Hypothalamus (tissue), 51 donors: ENCODE data around the gene MAPT.
A peak's percentile ranks its signal among the peaks of the same experiment; 100 is the strongest.

Source experiments
- DNase-seq, 51 donors: peaks; one replicate each; lab custom pipeline; 2025; lab: John Stamatoyannopoulos, UW

The MAPT gene

GRCh38 chr17:46024590-46024989, 130.2 kb downstream of the MAPT start:
- no peak for DNase-seq

GRCh38 chr17:46025060-46025459, 130.7 kb downstream of the MAPT start:
- no peak for DNase-seq

GRCh38 chr17:46025510-46026165, 131.3 kb downstream of the MAPT start:
- DNase-seq = no peak

- peak in 4 of 51 donors; percentile 24 to 33 (median 26) for DNase-seq
Measured at GRCh38 chr17:46026166-46027047, 132.1 kb downstream of the MAPT start.

- DNase-seq = no peak
Measured at GRCh38 chr17:46027048-46027975, 133.0 kb downstream of the MAPT start.

GRCh38 chr17:46027976-46028325, 133.6 kb downstream of the MAPT start:
- no peak for DNase-seq

GRCh38 chr17:46028374-46028773, 134.0 kb downstream of the MAPT start:
- DNase-seq = no peak

- no peak for DNase-seq
Measured at GRCh38 chr17:46028981-46029565, 134.7 kb downstream of the MAPT start.

GRCh38 chr17:46029627-46030026, 135.3 kb downstream of the MAPT start:
- no peak for DNase-seq

- DNase-seq = no peak
Measured at GRCh38 chr17:46030752-46031151, 136.4 kb downstream of the MAPT start.

GRCh38 chr17:46031440-46031839, 137.1 kb downstream of the MAPT start:
- DNase-seq = no peak

- DNase-seq = no peak
Measured at GRCh38 chr17:46031920-46032319, 137.6 kb downstream of the MAPT start.

GRCh38 chr17:46032909-46033308, 138.6 kb downstream of the MAPT start:
- no peak for DNase-seq

GRCh38 chr17:46033392-46033791, 139.0 kb downstream of the MAPT start:
- no peak for DNase-seq

- no peak for DNase-seq
Measured at GRCh38 chr17:46035112-46035818, 140.9 kb downstream of the MAPT start.

- no peak for DNase-seq
Measured at GRCh38 chr17:46036491-46036890, 142.1 kb downstream of the MAPT start.

GRCh38 chr17:46037722-46038255, 143.4 kb downstream of the MAPT start:
- no peak for DNase-seq

GRCh38 chr17:46038414-46038813, 144.1 kb downstream of the MAPT start:
- DNase-seq = peak in 3 of 51 donors; percentile 7 to 21 (median 14)

- DNase-seq = no peak
Measured at GRCh38 chr17:46038937-46039336, 144.6 kb downstream of the MAPT start.
